Hypothalamus (tissue), 51 donors: ENCODE results near the gene CTNNA2.

ENCODE experiments used
- DNase-seq, 51 donors: peaks; one replicate each; lab custom pipeline; 2025; lab: John Stamatoyannopoulos, UW

CTNNA2 gene

GRCh38 chr2:79844011-79844410 lies 331.2 kb downstream of the CTNNA2 start:
- no peak for DNase-seq

DNA sequence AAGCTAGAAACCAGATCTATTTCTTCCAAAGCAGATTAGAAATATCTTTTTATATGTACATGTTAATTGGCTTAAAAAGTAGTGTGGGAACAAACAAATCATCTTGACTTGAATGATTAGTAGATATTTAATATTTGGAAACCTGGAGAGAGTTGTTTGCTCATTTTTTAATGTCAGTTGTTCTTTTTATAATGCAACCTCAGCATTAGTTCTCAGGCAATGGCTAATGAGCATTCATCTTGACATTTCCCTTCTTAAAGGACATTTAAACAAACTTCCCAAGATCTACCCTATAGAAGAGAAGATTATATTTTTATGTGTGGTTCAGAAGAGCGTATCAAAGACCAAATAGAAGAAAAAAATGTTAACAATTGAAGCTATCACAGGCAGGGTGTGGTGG lies 334.0 kb downstream of the CTNNA2 start:
- DNase-seq: no peak

DNA sequence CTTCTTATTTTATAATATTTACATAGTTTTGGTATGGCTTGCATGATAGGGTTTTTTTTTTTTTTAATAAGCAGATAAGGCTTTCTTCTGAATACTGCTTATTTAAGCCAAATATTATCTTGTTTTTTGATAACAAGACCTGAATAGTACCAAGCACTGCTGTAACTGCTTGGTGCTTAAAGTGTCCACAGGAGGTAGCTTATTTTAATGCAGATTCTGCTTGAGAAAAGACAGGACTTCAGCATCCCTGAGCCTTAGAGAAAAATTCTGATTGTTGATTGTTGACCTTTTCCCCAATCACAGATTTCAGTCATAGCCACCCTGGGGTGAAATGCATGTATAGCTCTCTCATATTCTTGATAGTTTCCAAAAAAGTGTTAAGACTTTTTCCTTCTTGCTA lies 336.4 kb downstream of the CTNNA2 start:
- DNase-seq: no peak

- no peak for DNase-seq
Observed at GRCh38 chr2:79849949-79850348, 337.1 kb downstream of the CTNNA2 start.

DNA sequence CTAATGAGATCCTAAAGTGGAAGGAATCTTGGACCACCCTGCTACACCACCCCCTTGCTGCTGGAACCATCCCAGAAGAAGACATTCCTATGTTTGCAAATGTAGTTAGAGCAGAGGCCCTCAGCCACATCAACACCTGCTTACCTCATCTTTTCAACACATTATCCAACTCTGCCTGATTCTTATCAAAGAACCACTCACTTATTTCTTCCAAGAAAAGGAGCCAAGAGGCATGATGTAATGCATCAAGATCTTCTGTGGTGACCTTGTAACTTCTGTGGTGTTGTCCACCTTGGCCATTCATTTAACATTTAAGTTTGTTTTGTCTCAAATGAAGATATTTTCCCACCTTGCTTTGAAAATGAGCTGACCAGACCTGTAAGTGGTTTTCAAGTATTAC lies 338.1 kb downstream of the CTNNA2 start:
- DNase-seq: no peak

GRCh38 chr2:79855264-79856006 lies 342.6 kb downstream of the CTNNA2 start:
- DNase-seq: peak in 26 of 51 donors; percentile 2 to 68 (median 34)

DNA sequence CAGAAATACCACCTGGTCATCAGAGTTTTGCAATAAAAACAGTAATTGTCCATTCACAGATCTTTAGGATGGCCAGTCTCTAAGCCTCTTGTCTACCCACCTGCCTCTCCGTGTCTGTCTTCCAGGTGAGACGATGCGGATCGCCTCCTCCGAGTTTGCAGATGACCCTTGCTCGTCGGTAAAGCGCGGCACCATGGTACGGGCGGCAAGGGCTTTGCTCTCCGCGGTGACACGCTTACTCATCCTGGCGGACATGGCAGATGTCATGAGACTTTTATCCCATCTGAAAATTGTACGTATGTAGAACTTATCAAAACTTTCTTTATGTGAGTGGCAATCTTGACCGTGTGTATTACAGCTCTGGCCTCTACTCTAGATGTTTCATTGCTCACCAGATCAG lies 345.0 kb downstream of the CTNNA2 start:
- DNase-seq: no peak

DNA sequence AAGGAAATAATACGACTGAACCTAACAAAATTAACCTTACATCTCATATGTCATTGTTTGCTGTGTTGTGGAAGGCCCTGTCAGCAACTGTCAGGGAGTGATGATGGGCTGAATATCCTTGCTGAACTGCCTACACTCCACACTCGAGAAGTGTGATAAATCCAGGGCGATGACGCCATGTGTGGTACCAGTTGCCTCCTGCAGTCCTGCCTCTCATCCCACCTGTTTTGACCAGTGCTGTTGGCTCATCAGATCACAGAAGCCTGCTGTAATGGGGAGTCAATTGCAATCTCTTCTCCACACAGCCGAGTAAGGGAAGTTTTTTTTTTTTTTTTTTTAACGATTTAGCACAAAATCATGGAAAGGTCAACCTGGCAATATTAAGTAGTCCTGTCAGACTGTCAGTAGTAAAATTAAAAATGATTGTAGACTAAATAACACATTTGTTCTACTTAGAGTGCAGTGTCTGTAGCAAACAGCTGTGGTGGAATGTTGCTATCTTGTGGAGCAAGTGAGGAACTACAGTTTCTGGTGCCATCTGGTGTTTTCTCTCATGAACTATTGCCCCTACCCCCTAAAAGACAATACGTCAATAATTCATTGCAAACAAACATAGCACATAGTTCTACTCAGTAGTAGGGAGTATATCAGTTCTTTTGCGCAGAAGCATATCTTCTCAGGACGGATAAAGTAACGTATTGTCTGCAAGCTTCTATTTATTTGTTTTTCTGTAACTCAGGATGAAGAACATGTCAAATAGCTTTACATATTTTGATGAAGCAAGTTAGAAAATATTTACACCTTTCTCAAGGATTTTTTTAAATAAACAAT lies 347.6 kb downstream of the CTNNA2 start:
- DNase-seq: peak in 12 of 51 donors; percentile 3 to 62 (median 7)

- no peak for DNase-seq
Observed at GRCh38 chr2:79861059-79861374, 348.2 kb downstream of the CTNNA2 start.

- DNase-seq: no peak
Observed at GRCh38 chr2:79862756-79863155, 349.9 kb downstream of the CTNNA2 start.

- DNase-seq: no peak
Observed at GRCh38 chr2:79872656-79873055, 359.8 kb downstream of the CTNNA2 start.

GRCh38 chr2:79874015-79874414 lies 361.2 kb downstream of the CTNNA2 start:
- no peak for DNase-seq

- DNase-seq: peak in 13 of 51 donors; percentile 1 to 27 (median 11)
Observed at GRCh38 chr2:79876430-79876829, 363.6 kb downstream of the CTNNA2 start.

- DNase-seq: no peak
Observed at GRCh38 chr2:79882548-79882947, 369.7 kb downstream of the CTNNA2 start.

- DNase-seq: peak in 11 of 51 donors; percentile 3 to 69 (median 20)
Observed at GRCh38 chr2:79887747-79888374, 375.0 kb downstream of the CTNNA2 start.

DNA sequence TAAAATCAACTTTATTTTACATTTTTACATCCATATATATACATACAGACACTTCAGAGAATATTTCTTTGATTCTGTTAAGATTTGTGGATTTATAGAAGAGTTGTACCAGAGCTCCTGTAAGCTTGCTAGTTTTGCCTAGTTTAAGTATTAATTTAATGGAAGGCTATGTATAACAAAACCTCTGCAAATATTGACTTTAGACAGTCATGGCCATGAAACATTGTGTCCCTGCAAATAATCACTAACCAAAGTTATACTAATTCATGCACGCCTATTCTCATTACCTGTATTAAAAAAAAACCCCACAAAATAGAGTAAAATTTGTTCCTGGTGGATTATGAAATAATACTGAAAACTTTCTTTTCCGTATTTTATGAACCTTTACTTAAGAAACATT lies 379.3 kb downstream of the CTNNA2 start:
- no peak for DNase-seq

- no peak for DNase-seq
Observed at GRCh38 chr2:79899196-79899595, 386.3 kb downstream of the CTNNA2 start.

GRCh38 chr2:79901161-79901560 lies 388.3 kb downstream of the CTNNA2 start:
- DNase-seq: no peak

DNA sequence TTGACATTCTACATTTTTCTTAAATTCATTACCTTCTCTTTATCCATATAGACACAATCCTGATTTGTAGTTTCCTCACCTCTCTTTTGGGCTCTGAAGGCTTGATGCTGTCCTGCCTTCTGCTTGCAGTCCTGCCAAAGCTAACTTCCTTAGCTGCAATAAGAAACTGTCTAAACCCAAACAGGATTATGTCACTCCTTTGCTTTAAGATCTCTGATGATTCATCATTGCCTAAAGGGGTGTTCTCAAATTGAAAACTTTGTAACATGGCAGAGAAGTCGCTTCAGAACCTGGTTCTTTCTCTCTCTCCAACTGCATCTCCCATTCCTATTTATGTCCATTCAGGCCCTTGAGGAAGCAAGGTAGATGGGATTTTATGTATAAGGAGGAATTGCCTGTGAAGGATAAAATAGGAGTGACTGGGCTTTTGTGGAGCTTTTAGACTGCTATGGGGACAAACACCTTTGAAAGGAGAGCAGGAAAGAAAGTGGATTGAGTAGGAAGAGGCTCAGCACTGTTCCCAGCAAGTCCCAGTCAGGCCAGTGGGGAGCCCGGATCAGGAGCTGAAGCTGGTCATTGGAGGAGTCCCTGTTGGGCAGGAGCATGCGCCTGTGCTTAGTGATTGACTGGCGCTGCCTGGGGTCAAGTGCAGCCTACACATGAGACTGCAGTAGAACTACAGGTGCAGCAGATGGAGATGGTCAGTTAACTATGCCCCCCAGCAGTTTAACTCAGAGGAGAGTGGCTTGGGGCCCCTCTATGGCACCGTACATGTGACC lies 390.6 kb downstream of the CTNNA2 start:
- DNase-seq: no peak

DNA sequence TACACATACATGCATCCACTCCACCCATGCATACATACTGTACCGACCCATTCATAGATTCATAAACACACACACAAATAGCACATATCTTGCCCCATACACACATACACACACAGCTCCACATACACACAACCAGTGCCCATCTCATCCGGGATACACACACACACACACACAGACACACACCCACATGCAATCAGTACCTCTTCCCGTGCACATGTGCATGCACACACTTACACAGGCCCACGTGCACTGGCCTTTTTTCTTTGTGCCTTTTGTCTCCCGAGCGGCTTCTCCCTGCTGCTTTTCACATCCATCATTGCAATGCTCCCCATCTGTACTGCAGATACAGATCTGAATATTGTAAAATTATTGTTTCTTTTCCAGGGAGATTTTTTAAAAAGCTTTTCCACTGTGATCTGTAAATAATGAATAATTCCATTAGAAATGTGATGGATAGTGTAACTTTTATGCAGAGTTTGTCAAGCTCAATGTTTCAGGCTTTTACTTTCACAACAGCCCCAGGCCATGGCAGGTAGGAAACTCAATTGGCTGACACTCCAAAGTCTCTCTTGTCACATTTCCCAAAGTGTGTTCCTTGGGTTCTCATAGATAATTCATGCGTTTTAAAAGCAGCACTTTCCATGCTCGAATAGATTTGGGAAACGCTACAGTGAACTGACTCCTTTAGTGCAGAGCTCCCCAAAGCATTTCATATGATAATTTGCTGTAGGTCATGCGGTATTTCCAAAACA lies 393.5 kb downstream of the CTNNA2 start:
- DNase-seq: peak in 2 of 51 donors; percentile 3 to 13
